Esophagus (tissue), 2 donors: ENCODE measurements around the gene HORMAD1. TPM values are rescaled to one million over a fixed set of nuclear protein-coding genes. Genes with fewer than 3 reads are reported as not detected.
"Not testable (repeated sequence)": the region's sequence is repeated elsewhere in the genome, so short reads cannot be mapped to it uniquely, and the experiment has no call there.

Experiments used
- H3K27ac ChIP-seq, 2 donors: one replicate each; pipeline ENCODE4 v1.5.1; 2013; ENCODE audit warnings: low read depth in 2 of 2, mild to moderate bottlenecking in 2 of 2, inconsistent platforms in 1 of 2, low read length in 1 of 2, moderate library complexity in 1 of 2
- H3K27me3 ChIP-seq, 2 donors: one replicate each; pipeline ENCODE4 v1.6.1; 2013; ENCODE audit warnings: low read length in 2 of 2, control low read depth in 1 of 2, mild to moderate bottlenecking in 1 of 2; ENCODE audit not compliant: insufficient read depth in 2 of 2, control insufficient read depth in 1 of 2
- H3K36me3 ChIP-seq, 2 donors: one replicate each; pipeline ENCODE4 v1.6.1; 2013; ENCODE audit warnings: low read length in 1 of 2; ENCODE audit not compliant: control insufficient read depth in 2 of 2, insufficient read depth in 2 of 2
- H3K4me1 ChIP-seq, 2 donors: one replicate each; pipeline ENCODE4 v1.6.1; 2013; ENCODE audit warnings: low read length in 1 of 2; ENCODE audit not compliant: control insufficient read depth in 2 of 2, insufficient read depth in 2 of 2
- H3K4me3 ChIP-seq, 2 donors: one replicate each; pipeline ENCODE4 v1.5.1; 2013; ENCODE audit warnings: low read length in 2 of 2, mild to moderate bottlenecking in 2 of 2, low read depth in 1 of 2, moderate library complexity in 1 of 2
- H3K9me3 ChIP-seq, 2 donors: one replicate each; pipeline ENCODE4 v1.6.1; 2013; ENCODE audit warnings: mild to moderate bottlenecking in 2 of 2, low read depth in 1 of 2, low read length in 1 of 2, moderate library complexity in 1 of 2; ENCODE audit not compliant: control insufficient read depth in 2 of 2, insufficient read depth in 1 of 2
- WGBS, 2 donors: extraction: QIAGEN DNeasy Blood & Tissue Kit; methylation state at CpG; one replicate each; pipeline ENCODE4 v1.1.7; 2013; 5-methylcytosine and 5-hydroxymethylcytosine counted together
- polyA plus RNA-seq, 2 donors: library from polyadenylated mRNA; stranded (reverse); fragments of 200-250 nt; gene quantifications; one replicate each; pipeline ENCODE4 v1.2.3, GENCODE V29; 2013
- donor health status: healthy with polysubstance abuse.
- donor health status: Bipolar disorder and iron deficiency.

Gene HORMAD1
- polyA plus RNA-seq, 2 donors = 3.8 TPM; not detected in 1

- H3K36me3 ChIP-seq = peaks cover 0 to 4% of the 10 kb centered on the region in 2 donors
Measured at GRCh38 chr1:150751443-150751842, 30.7 kb upstream of the HORMAD1 start.

GRCh38 chr1:150749720-150750311, 29.1 kb upstream of the HORMAD1 start:
- H3K9me3 ChIP-seq = no peaks in the 10 kb centered on the region
- H3K27me3 ChIP-seq = no peaks in the 10 kb centered on the region
- WGBS, 2 donors = 83 to 90% methylated on average over 8 of the region's 8 CpGs
- H3K4me1 ChIP-seq = no peaks in the 10 kb centered on the region
- H3K4me3 ChIP-seq = no peak overlapping the region
- no peak overlapping the region for H3K27ac ChIP-seq
- peaks cover 0 to 4% of the 10 kb centered on the region in 2 donors for H3K36me3 ChIP-seq

More at GRCh38 chr1:150751443-150751842, 30.7 kb upstream of the HORMAD1 start:
- H3K27me3 ChIP-seq = no peaks in the 10 kb centered on the region
- H3K27ac ChIP-seq = no peak overlapping the region
- WGBS, 2 donors = 88 to 94% methylated on average over 6 of the region's 6 CpGs
- no peak overlapping the region for H3K4me3 ChIP-seq
- no peaks in the 10 kb centered on the region for H3K4me1 ChIP-seq
- no peaks in the 10 kb centered on the region for H3K9me3 ChIP-seq

DNA sequence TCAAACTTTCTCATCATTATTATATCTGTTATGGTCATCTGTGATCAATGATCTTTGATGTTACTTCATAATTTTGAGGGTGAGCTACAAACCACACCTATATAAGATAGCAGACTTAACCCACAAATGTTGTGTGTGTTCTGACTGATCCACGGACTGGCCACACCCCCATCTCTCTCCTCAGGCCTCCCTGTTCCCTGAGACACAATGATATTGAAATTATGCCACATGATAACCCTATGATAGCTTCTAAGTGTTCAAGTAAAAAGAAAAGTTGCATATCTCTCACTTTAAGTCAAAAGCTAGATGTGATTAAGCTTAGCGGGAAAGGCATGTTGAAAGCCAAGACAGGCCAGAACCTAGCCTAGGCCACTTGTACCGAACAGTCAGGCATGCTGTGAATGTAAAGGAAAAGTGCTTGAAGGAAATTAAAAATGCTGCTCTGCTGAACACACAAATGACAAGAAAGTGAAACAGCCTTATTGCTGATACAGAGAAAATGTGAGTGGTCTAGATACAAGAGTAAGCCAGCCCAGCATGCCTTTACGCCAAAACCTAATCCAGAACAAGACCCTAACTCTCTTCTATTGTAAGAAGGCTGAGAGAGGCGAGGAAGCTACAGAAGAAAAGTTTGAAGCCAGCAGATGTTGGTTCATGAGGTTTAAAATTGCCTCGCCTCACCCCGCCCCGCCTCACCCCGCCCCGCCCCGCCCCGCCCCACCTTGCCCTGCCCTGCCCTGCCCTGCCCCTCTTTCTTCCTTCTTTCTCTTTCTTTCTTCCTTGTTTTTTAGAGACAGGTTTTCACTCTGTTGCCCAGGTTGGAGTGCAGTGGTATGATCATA, 28.4 kb upstream of the HORMAD1 start:
- no peak overlapping the region for H3K4me3 ChIP-seq
- H3K4me1 ChIP-seq = no peaks in the 10 kb centered on the region
- peaks cover 0 to 4% of the 10 kb centered on the region in 2 donors for H3K36me3 ChIP-seq
- no peaks in the 10 kb centered on the region for H3K9me3 ChIP-seq
- peak overlapping the region in 1 of 2 donors; percentile 38 for H3K27ac ChIP-seq
- WGBS, 2 donors = 78 to 79% methylated on average over 12 of the region's 12 CpGs
- no peaks in the 10 kb centered on the region for H3K27me3 ChIP-seq

- H3K36me3 ChIP-seq = no peaks in the 10 kb centered on the region
- H3K27ac ChIP-seq = no peak overlapping the region
- no peaks in the 10 kb centered on the region for H3K9me3 ChIP-seq
- no peaks in the 10 kb centered on the region for H3K4me1 ChIP-seq
- 74 to 82% methylated on average over 3 of the region's 3 CpGs for WGBS, 2 donors
- H3K27me3 ChIP-seq = no peaks in the 10 kb centered on the region
- no peak overlapping the region for H3K4me3 ChIP-seq
Measured at GRCh38 chr1:150730130-150730721, 9.5 kb upstream of the HORMAD1 start.

GRCh38 chr1:150724336-150724735, 3.6 kb upstream of the HORMAD1 start:
- Histone ChIP-seq H3K36me3 (no peaks in the 10 kb centered on the region), H3K4me1 (no peaks in the 10 kb centered on the region), H3K4me3 (no peak overlapping the region), H3K27me3 (no peaks in the 10 kb centered on the region), H3K27ac (no peak overlapping the region), H3K9me3 (peaks cover 0 to 2% of the 10 kb centered on the region in 2 donors)
- 68 to 72% methylated on average over 2 of the region's 2 CpGs for WGBS, 2 donors

DNA sequence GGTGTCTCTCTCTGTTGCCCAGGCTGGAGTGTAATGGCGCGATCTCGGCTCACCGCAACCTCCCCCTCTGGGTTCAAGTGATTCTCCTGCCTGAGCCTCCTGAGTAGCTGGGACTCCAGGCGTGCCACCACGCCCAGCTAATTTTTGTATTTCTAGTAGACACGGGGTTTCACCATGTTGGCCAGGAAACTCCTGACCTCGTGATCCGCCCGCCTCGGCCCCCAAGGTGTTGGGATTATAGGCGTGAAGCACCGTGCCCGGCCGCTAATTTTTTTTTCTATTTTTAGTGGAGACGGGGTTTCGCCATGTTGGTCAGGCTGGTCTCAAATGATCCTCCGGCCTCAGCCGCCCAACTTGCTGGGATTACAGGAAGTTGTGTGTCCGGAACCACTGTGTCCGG, 597 bp downstream of the HORMAD1 start:
- H3K36me3 ChIP-seq = no peaks in the 10 kb centered on the region
- H3K4me1 ChIP-seq = no peaks in the 10 kb centered on the region
- H3K4me3 ChIP-seq = no peak overlapping the region
- H3K9me3 ChIP-seq = peaks cover 0 to 2% of the 10 kb centered on the region in 2 donors
- 96% methylated on average over 21 of the region's 21 CpGs for WGBS, 2 donors
- H3K27me3 ChIP-seq = no peaks in the 10 kb centered on the region
- H3K27ac ChIP-seq = no peak overlapping the region

DNA sequence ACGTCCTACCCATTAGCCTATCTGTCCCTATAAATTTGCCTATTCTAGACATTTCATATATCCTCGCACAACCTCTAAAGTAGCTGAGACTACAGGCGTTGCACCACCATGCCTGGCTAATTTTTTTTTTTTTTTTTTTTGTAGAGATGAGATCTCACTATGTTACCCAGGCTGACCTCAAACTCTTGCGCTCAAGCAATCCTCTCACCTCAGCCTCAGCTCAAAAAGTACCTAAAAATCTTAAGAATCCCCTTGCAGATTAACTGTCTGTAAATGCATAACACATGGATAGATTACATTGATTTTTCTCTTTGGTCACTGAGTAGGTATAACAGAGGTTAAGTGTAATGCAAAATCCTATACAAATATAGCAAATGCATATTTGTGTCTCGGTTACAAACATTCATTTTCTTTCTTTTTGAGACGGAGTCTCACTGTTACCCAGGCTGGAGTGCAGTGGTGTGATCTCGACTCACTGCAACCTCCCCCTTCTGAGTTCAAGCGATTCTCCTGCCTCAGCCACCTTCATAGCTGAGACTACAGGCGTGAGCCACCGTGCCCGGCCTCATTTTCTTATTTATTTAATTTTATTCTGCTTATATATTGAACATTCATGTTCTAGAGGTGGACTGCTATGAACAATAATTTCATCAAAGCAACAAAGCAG, 2.3 kb downstream of the HORMAD1 start:
- Histone ChIP-seq H3K36me3 (no peaks in the 10 kb centered on the region), H3K4me1 (no peaks in the 10 kb centered on the region), H3K27ac (no peak overlapping the region), H3K9me3 (peaks cover 0 to 2% of the 10 kb centered on the region in 2 donors), H3K27me3 (no peaks in the 10 kb centered on the region), H3K4me3 (no peak overlapping the region)
- 77 to 85% methylated on average over 11 of the region's 11 CpGs for WGBS, 2 donors

DNA sequence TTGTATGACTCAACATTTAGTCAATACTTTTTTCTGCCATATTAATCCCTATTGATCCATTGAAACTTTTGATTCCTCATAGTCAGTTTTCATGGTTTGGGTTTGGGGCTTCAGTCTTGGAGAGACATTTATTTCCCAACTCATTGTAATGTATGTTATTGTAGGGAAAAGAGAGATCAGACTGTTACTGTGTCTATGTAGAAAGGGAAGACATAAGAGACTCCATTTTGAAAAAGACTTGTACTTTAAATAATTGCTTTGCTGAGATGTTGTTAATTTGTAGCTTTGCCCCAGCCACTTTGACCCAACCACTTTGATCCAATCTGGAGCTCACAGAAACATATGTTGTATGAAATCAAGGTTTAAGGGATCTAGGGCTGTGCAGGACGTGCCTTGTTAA, 11.7 kb downstream of the HORMAD1 start:
- not testable (repeated sequence) for H3K27me3 ChIP-seq, H3K36me3 ChIP-seq, H3K4me1 ChIP-seq, H3K4me3 ChIP-seq, H3K27ac ChIP-seq, H3K9me3 ChIP-seq
- 67 to 69% methylated on average over 1 of the region's 1 CpG for WGBS, 2 donors

DNA sequence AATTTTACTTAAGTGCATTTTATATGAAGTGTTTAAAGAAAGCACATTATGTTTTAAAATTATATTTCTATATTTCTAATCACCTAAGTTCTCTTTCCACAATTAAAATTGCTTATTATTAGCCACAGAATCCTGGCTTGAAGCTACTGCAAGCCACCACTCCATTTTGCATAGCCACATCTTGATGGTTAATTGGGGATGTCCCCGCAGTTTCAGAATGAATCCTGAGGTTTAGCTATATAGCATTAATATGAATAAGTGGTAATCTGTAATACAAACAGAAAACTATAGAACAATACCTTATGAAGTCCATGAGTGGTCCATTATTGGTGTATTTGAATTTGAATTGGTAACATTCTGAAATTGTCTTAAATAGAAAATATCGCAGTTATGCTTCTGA, 12.1 kb downstream of the HORMAD1 start:
- no peaks in the 10 kb centered on the region for H3K27me3 ChIP-seq
- H3K9me3 ChIP-seq = no peaks in the 10 kb centered on the region
- H3K4me1 ChIP-seq = no peaks in the 10 kb centered on the region
- WGBS, 2 donors = 92 to 95% methylated on average over 2 of the region's 2 CpGs
- H3K4me3 ChIP-seq = no peak overlapping the region
- H3K27ac ChIP-seq = no peak overlapping the region
- H3K36me3 ChIP-seq = no peaks in the 10 kb centered on the region
